Measurements from ENCODE around the gene NR4A3.

GRCh38 chr9:99866398-99866797 is 44.7 kb downstream of the NR4A3 start:
- TF ChIP-seq ZFP3 (CRISPR knock-in tag; IDR thresholded peaks at IDR 0.05) (no peak), ZNF70 (CRISPR knock-in tag; IDR thresholded peaks at IDR 0.05) (no peak), CSRNP3 (CRISPR knock-in tag; IDR thresholded peaks at IDR 0.05) (no peak), CSDC2 (CRISPR knock-in tag; IDR thresholded peaks at IDR 0.05) (no peak), PATZ1 (CRISPR knock-in tag; IDR thresholded peaks at IDR 0.05; ENCODE audit: borderline replicate concordance) (no peak), PPARA (CRISPR knock-in tag; IDR thresholded peaks at IDR 0.05; ENCODE audit: borderline replicate concordance) (no peak), ESRRG (CRISPR knock-in tag; IDR thresholded peaks at IDR 0.05) (no peak), RARB (CRISPR knock-in tag; IDR thresholded peaks at IDR 0.05) (no peak), TCF4 (CRISPR knock-in tag; IDR thresholded peaks at IDR 0.05; ENCODE audit: borderline replicate concordance) (no peak), ARNTL (CRISPR knock-in tag; IDR thresholded peaks at IDR 0.05; ENCODE audit: borderline replicate concordance, low read depth) (no peak)

All from SK-N-SH treated with all-trans-retinoic acid at 6 μM for 48 hours (cell line).